NT2/D1 (cell line): ENCODE data around the gene DISC1.

Experiments
- DNase-seq: peaks from one replicate; pipeline ENCODE4 v3.0.0-alpha.2; 2011; ENCODE audit warnings: low read depth, low spot score
- H3K27me3 ChIP-seq: 2 replicates; pipeline ENCODE4 v1.6.0; 2011; ENCODE audit warnings: mild to moderate bottlenecking; ENCODE audit not compliant: insufficient read length, insufficient read depth
- H3K36me3 ChIP-seq: 2 replicates; pipeline ENCODE4 v1.6.1; 2011; ENCODE audit warnings: mild to moderate bottlenecking, low read length, mixed read lengths; ENCODE audit not compliant: insufficient read depth, insufficient read length
- H3K4me1 ChIP-seq: 2 replicates; pipeline ENCODE4 v1.5.1; 2011; ENCODE audit not compliant: insufficient read depth, insufficient read length
- H3K4me3 ChIP-seq: 2 replicates; pipeline ENCODE4 v1.5.1; 2011; ENCODE audit warnings: low read depth; ENCODE audit not compliant: insufficient read length
- H3K9ac ChIP-seq: 2 replicates; pipeline ENCODE4 v1.6.0; 2011; ENCODE audit warnings: low read depth; ENCODE audit not compliant: insufficient read length
- H3K9me3 ChIP-seq: 2 replicates; pipeline ENCODE4 v1.5.1; 2011; ENCODE audit warnings: mild to moderate bottlenecking, low read length; ENCODE audit not compliant: insufficient read depth
- SUZ12 ChIP-seq: IDR thresholded peaks from 2 replicates; pipeline ENCODE4 v1.6.1; 2011; ENCODE audit not compliant: insufficient read length, insufficient read depth; ENCODE audit errors: extremely low read depth
- YY1 ChIP-seq: IDR thresholded peaks from 2 replicates; pipeline ENCODE4 v1.6.1; 2011; ENCODE audit not compliant: insufficient read length, insufficient read depth
- ZNF274 ChIP-seq: IDR thresholded peaks from 2 replicates; pipeline ENCODE4 v1.6.1; 2011; ENCODE audit warnings: mild to moderate bottlenecking, low read depth, low read length

DISC1 gene

GRCh38 chr1:232020352-232020751 lies 393.8 kb downstream of the DISC1 start:
- Histone ChIP-seq H3K4me1 (no peaks in the 10 kb centered on the region), H3K9me3 (no peaks in the 10 kb centered on the region), H3K36me3 (no peaks in the 10 kb centered on the region), H3K4me3 (no peak overlapping the region), H3K9ac (no peak overlapping the region), H3K27me3 (no peaks in the 10 kb centered on the region)
- TF ChIP-seq SUZ12 (no peak), YY1 (no peak), ZNF274 (no peak)
- no peak for DNase-seq

GRCh38 chr1:232029315-232029714 lies 402.7 kb downstream of the DISC1 start:
- no peaks in the 10 kb centered on the region for H3K36me3 ChIP-seq
- no peaks in the 10 kb centered on the region for H3K4me1 ChIP-seq
- TF ChIP-seq ZNF274 = no peak
- TF ChIP-seq SUZ12 = no peak
- TF ChIP-seq YY1 = no peak
- H3K27me3 ChIP-seq = no peaks in the 10 kb centered on the region
- no peak for DNase-seq
- H3K9ac ChIP-seq = no peak overlapping the region
- H3K9me3 ChIP-seq = no peaks in the 10 kb centered on the region
- no peak overlapping the region for H3K4me3 ChIP-seq

DNA sequence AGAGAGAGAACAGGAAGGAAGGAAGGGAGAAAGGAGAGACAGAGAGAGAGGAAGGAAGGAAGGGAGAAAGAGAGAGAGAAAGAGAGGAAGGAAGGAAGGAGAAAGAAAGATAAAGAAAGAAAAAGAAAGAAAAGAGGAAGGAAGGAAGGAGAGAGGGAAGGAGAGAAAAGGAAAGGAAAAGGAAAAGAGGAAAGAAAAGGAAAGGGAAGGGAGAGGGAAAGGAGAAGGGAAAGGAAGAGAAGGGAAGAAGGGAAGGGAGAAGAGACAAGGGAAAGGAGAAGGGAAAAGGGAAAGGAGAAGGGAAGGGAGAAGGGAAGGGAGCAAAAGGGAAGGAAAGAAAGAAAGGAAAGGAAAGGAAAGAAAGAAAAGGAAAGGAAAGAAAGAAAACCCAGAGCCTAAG lies 404.6 kb downstream of the DISC1 start:
- TF ChIP-seq YY1 (no peak), ZNF274 (no peak), SUZ12 (no peak)
- DNase-seq = no peak
- no peaks in the 10 kb centered on the region for H3K27me3 ChIP-seq

DNA sequence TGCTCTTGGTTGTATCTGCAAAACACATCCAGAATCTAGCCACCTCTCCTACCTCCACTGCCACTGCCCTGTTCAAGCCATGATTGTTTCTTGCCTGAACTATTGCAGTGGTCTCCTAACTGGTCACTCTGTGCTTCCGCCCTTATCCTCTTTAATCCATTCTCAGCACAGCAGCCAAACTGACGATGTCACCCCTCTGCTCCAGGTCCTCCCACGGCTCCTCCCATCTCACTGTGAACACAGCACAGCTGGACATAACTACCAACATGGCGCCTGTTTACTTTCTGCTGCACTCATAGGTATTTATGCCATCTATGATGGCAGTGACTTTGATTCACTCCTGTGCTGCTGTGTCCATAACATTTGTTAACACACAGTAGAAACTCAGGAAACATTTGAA lies 406.7 kb downstream of the DISC1 start:
- no peaks in the 10 kb centered on the region for H3K4me1 ChIP-seq
- no peaks in the 10 kb centered on the region for H3K36me3 ChIP-seq
- H3K4me3 ChIP-seq = no peak overlapping the region
- no peak overlapping the region for H3K9ac ChIP-seq
- no peaks in the 10 kb centered on the region for H3K27me3 ChIP-seq
- no peak for DNase-seq
- TF ChIP-seq SUZ12 = no peak
- TF ChIP-seq YY1 = no peak
- TF ChIP-seq ZNF274 = no peak
- no peaks in the 10 kb centered on the region for H3K9me3 ChIP-seq

More for the DNA sequence above, 404.6 kb downstream of the DISC1 start:
- Histone ChIP-seq H3K9me3 (no peaks in the 10 kb centered on the region), H3K4me1 (no peaks in the 10 kb centered on the region), H3K36me3 (no peaks in the 10 kb centered on the region), H3K9ac (no peak overlapping the region), H3K4me3 (no peak overlapping the region)

DNA sequence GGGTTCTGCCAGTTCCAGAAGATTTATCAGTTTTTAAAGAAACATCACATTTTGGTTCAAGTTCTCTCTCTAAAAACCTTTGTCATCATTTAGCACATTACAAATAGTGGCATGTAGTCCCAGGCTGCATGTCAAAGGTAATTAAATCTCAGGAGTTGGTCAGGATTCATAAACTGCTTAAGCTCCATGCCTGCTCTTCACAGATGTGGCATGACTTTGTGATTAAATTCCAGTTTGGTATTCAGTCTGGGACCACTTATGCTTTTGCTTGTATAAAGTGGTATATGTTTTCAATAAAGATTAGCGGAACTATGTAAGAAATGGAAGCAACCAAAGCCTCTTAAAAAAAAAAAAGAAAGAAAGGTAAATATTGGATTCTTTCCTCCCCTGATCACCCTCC lies 408.0 kb downstream of the DISC1 start:
- Histone ChIP-seq H3K4me1 (no peaks in the 10 kb centered on the region), H3K9ac (no peak overlapping the region), H3K27me3 (no peaks in the 10 kb centered on the region), H3K9me3 (no peaks in the 10 kb centered on the region), H3K36me3 (no peaks in the 10 kb centered on the region), H3K4me3 (no peak overlapping the region)
- TF ChIP-seq ZNF274 (no peak), YY1 (no peak), SUZ12 (no peak)
- DNase-seq = no peak

GRCh38 chr1:232036181-232036933 lies 409.8 kb downstream of the DISC1 start:
- Histone ChIP-seq H3K4me3 (no peak overlapping the region), H3K36me3 (no peaks in the 10 kb centered on the region), H3K9me3 (no peaks in the 10 kb centered on the region), H3K9ac (no peak overlapping the region), H3K27me3 (no peaks in the 10 kb centered on the region), H3K4me1 (no peaks in the 10 kb centered on the region)
- DNase-seq = no peak
- TF ChIP-seq ZNF274 (no peak), SUZ12 (no peak), YY1 (no peak)

DNA sequence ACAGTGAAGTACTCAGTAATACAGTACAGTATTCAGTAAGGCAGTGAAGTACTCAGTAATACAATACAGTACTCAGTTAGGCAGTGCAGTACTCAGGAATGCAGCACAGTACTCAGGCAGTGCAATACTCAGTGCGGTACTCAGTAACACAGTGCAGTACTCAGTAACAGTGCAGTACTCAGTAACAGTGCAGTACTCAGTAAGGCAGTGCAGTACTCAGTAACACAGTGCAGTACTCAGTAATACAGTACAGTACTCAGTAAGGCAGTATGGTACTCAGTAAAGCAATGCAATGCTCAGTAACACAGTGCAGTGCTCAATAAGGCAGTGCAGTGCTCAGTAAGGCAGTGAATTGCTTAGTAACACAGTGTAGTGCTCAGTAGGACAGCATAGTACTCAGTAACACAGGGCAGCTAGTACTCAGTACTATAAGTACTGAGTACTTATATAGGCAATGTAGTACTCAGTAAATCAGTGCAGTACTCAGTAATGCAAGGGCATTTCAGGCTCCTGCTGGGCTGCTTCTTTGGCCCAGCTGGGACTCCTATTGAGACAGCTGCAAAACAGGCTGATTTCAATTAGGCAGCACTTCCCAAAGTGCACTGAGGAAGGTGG lies 411.3 kb downstream of the DISC1 start:
- no peaks in the 10 kb centered on the region for H3K36me3 ChIP-seq
- H3K9me3 ChIP-seq = no peaks in the 10 kb centered on the region
- H3K4me1 ChIP-seq = no peaks in the 10 kb centered on the region
- H3K4me3 ChIP-seq = no peak overlapping the region
- no peaks in the 10 kb centered on the region for H3K27me3 ChIP-seq
- DNase-seq = no peak
- no peak overlapping the region for H3K9ac ChIP-seq
- TF ChIP-seq YY1 (no peak), SUZ12 (no peak), ZNF274 (no peak)
